Measurements from ENCODE around the gene NEK7. TPM values are rescaled to one million over a fixed set of nuclear protein-coding genes. Genes with fewer than 3 reads are reported as not detected.

The NEK7 gene
- total and polyA plus RNA-seq, 2 of the 4 experiments (the other 2 are of a cell fraction) = 89.0 to 467 TPM

Other genes with a start within 250 kb of the NEK7 start
- under 0.01 and 0.18 TPM in 2 replicates for gene LHX9, start 239.6 kb upstream of the NEK7 start, total RNA-seq (2012; rRNA removed)
- 0.06 and 0.26 TPM in 2 replicates for gene LHX9, start 239.6 kb upstream of the NEK7 start, polyA plus RNA-seq (2012; rRNA removed)